HG03025 (cell line): ENCODE measurements around the gene MOB4.
"Not testable (repeated sequence)": the region's sequence is repeated elsewhere in the genome, so short reads cannot be mapped to it uniquely, and the experiment has no call there.

Experiments used
- ATAC-seq: cut with Tn5 transposase; IDR thresholded peaks from one replicate; pipeline ENCODE4 v1.9.1; 2021; ENCODE audit warnings: mild to moderate bottlenecking, moderate library complexity; ENCODE audit not compliant: unreplicated experiment, low FRiP score

Gene MOB4

DNA sequence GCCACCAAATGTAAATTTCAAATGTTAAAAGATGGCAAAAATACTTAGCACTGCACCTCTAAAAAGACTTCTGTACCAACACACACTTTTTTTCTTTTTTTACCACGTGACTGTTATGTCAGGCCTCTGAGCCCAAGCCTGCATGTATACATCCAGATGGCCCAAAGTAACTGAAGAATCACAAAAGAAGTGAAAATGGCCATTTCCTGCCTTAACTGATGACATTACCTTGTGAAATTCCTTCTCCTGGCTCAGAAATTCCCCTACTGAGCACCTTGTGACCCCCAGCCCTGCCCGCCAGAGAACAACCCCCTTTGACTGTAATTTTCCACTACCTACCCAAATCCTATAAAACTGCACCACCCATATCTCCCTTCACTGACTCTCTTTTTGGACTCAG, 62.4 kb downstream of the MOB4 start:
- ATAC-seq = not testable (repeated sequence)

DNA sequence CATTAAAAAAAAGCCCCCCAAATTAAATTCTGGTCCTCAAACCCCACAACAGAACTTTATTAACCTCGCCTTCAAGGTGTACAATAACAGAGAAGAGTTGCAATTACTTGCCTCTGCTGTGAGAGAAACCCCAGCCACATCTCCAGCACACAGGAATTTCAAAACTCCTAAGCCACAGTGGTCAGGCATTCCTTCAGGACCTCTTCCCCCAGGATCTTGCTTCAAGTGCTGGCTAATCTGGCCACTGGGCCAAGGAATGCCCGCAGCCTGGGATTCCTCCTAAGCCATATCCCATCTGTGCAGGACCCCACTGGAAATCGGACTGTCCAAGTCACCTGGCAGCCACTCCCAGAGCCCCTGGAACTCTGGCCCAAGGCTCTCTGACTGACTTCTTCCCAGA, 64.3 kb downstream of the MOB4 start:
- ATAC-seq = not testable (repeated sequence)

GRCh38 chr2:197587255-197587654, 71.4 kb downstream of the MOB4 start:
- ATAC-seq = not testable (repeated sequence)

- ATAC-seq = no peak
Observed at GRCh38 chr2:197591339-197592072, 75.6 kb downstream of the MOB4 start.

DNA sequence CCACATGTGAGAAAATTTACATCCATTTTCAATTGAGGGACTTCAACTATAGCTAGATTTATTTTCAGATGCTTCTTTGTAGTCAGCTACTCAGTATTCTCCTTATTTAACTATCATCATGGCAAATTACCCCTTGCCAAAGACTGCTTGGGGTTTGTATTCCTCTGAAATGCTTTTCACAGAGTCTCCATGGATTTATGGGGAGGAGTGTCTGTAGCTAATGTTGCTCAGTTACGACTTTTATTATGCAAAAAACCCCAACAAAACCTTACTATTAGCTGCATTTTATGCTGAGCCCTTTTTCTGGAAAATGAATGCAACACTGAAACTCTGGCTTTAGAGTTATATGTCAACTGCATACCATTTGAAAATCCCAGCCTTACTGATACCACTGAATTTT, 80.9 kb downstream of the MOB4 start:
- ATAC-seq = no peak

GRCh38 chr2:197597166-197597565, 81.3 kb downstream of the MOB4 start:
- ATAC-seq = no peak

- ATAC-seq = no peak
Observed at GRCh38 chr2:197598450-197598849, 82.6 kb downstream of the MOB4 start.

DNA sequence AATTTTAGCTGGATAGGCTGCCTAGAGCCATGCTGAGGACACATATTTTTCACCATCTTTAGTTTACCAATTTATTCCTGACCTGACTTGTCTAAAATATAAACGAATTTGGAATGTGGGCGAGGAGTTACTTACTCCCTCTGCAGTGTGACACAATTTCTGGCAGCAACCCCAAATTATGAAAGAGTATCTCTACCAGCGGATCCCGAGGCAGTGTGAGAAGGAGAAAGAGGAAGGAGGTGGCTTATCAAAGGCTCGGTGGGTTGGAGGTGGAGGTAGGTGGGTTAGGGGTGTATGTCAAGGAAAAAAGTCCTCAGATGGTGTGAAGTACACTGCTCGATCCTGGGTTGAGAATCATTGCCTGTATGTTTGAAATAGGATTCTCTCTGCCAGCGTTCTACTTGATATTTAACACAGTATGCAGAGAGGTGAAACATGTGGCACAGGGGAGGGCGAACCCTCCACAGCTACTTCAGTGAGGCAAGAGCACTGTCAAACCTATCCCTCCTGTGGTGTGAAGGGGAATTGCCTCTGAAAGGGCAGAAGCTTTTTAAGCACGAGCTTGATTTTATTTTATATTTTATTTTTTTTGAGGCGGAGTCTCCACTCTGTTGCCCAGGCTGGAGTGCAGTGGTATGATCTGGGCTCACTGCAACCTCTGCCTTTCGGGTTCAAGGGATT, 83.6 kb downstream of the MOB4 start:
- ATAC-seq = no peak

GRCh38 chr2:197600306-197600705, 84.4 kb downstream of the MOB4 start:
- ATAC-seq = no peak

DNA sequence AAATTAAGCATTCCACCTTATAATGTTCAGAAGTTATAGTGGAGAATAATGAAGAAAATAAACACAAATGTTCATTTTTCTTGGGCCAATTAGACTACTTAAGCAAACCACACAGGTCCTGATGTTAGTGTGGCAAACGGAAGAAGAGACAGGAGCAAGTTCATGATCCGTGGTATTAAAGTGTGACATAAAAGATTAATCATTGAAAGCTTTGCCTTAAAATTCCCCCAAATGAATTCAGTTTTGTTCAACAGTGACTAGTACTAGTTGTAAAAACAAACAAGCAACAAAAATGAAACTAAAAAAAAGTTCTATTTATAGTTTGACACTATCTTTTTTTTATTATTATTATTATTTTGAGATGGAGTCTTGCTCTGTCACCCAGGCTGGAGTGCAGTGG, 85.9 kb downstream of the MOB4 start:
- ATAC-seq = no peak
